Tibial artery (tissue), 4 donors: ENCODE measurements around the gene MED22.

Source experiments
- DNase-seq, 2 donors: peaks; one replicate each; pipeline ENCODE4 v3.0.0-alpha.2; 2019
- H3K27ac ChIP-seq, 2 donors: fragments of 200-600 bp; sonication (generic) in 1 of 2; 1 replicate in 1 of 2; 2 replicates in 1 of 2; pipeline ENCODE4 v1.5.1; 2018 to 2019; ENCODE audit warnings: mild to moderate bottlenecking in 1 of 2
- H3K27me3 ChIP-seq, 2 donors: fragments of 200-600 bp; sonication (generic) in 1 of 2; one replicate each; pipeline versions ENCODE4 v1.5.1 to v1.6.0; 2016 to 2019
- H3K36me3 ChIP-seq, 3 donors: fragments of 200-600 bp; sonication (generic) in 2 of 3; one replicate each; pipeline ENCODE4 v1.5.1; 2016 to 2019; ENCODE audit warnings: mild to moderate bottlenecking in 2 of 3
- H3K4me1 ChIP-seq, 4 donors: fragments of 200-600 bp; sonication (generic) in 2 of 4; 1 replicate in 3 of 4; 2 replicates in 1 of 4; pipeline ENCODE4 v1.5.1; 2016 to 2019
- H3K4me3 ChIP-seq, 2 donors: fragments of 200-600 bp; sonication (generic) in 1 of 2; 1 replicate in 1 of 2; 2 replicates in 1 of 2; pipeline ENCODE4 v1.5.1; 2018 to 2019; ENCODE audit warnings: mild to moderate bottlenecking in 2 of 2
- H3K9me3 ChIP-seq, 3 donors: fragments of 200-600 bp; sonication (generic) in 1 of 3; one replicate each; pipeline ENCODE4 v1.5.1; 2016 to 2019
- CTCF ChIP-seq, 2 experiments: fragments of 200-600 bp in 1 of 2; fragments of 450-650 bp in 1 of 2; IDR thresholded peaks; one replicate each; pipeline ENCODE4 v1.5.1; 2017 to 2019; ENCODE audit warnings: antibody characterized with exemption in 2 of 2, mild to moderate bottlenecking in 1 of 2, moderate library complexity in 1 of 2
- intact Hi-C: fragments of 100-400 bp; cut with DNase I; formaldehyde crosslinking; loops from one replicate; pipeline ENCODE4 v1.15.0; 2023; ENCODE audit warnings: low total_unique reads

MED22 gene

GRCh38 chr9:133346021-133346785, 1.7 kb downstream of the MED22 start:
- Histone ChIP-seq H3K4me1 (peaks cover 0 to 36% (median 25%) of the 10 kb centered on the region in 4 donors), H3K36me3 (peaks cover 47 to 69% (median 64%) of the 10 kb centered on the region in 3 donors), H3K27ac (peak overlapping the region; percentile 85), H3K4me3 (peak overlapping the region; percentile 80 to 82), H3K27me3 (no peaks in the 10 kb centered on the region), H3K9me3 (no peaks in the 10 kb centered on the region)
- DNase-seq, result no peak
- no peak for TF ChIP-seq CTCF (IDR thresholded peaks at IDR 0.05)
- intact Hi-C loops, result no loop called here

- Histone ChIP-seq H3K4me1 (peaks cover 0 to 36% (median 25%) of the 10 kb centered on the region in 4 donors), H3K27me3 (no peaks in the 10 kb centered on the region), H3K9me3 (no peaks in the 10 kb centered on the region), H3K4me3 (no peak overlapping the region), H3K36me3 (peaks cover 47 to 69% (median 64%) of the 10 kb centered on the region in 3 donors), H3K27ac (no peak overlapping the region)
- intact Hi-C loops, result no loop called here
- no peak for TF ChIP-seq CTCF (IDR thresholded peaks at IDR 0.05)
- no peak for DNase-seq
Measured at GRCh38 chr9:133345596-133345995, 2.3 kb downstream of the MED22 start.

GRCh38 chr9:133344979-133345378, 3.0 kb downstream of the MED22 start:
- H3K27me3 ChIP-seq, result no peaks in the 10 kb centered on the region
- H3K4me3 ChIP-seq, result no peak overlapping the region
- intact Hi-C loops, result no loop called here
- H3K36me3 ChIP-seq, result peaks cover 43 to 69% (median 64%) of the 10 kb centered on the region in 3 donors
- no peak for DNase-seq
- no peak for TF ChIP-seq CTCF (IDR thresholded peaks at IDR 0.05)
- H3K4me1 ChIP-seq, result peaks cover 0 to 34% (median 25%) of the 10 kb centered on the region in 4 donors
- no peaks in the 10 kb centered on the region for H3K9me3 ChIP-seq
- no peak overlapping the region for H3K27ac ChIP-seq

GRCh38 chr9:133344071-133344470, 3.9 kb downstream of the MED22 start:
- Histone ChIP-seq H3K27me3 (no peaks in the 10 kb centered on the region), H3K4me3 (no peak overlapping the region), H3K9me3 (no peaks in the 10 kb centered on the region), H3K36me3 (peaks cover 34 to 70% (median 65%) of the 10 kb centered on the region in 3 donors), H3K4me1 (peaks cover 0 to 24% (median 19%) of the 10 kb centered on the region in 4 donors), H3K27ac (no peak overlapping the region)
- intact Hi-C loops, result no loop called here
- DNase-seq, result no peak
- no peak for TF ChIP-seq CTCF (IDR thresholded peaks at IDR 0.05)

GRCh38 chr9:133342570-133342969, 5.4 kb downstream of the MED22 start:
- Histone ChIP-seq H3K36me3 (peaks cover 33 to 76% (median 65%) of the 10 kb centered on the region in 3 donors), H3K27ac (no peak overlapping the region), H3K27me3 (no peaks in the 10 kb centered on the region), H3K9me3 (no peaks in the 10 kb centered on the region), H3K4me3 (no peak overlapping the region), H3K4me1 (peaks cover 0 to 18% (median 14%) of the 10 kb centered on the region in 4 donors)
- no peak for TF ChIP-seq CTCF (IDR thresholded peaks at IDR 0.05)
- intact Hi-C loops, result no loop called here
- no peak for DNase-seq
